Panc1 (cell line): ENCODE results near the gene ART1. TPM values are rescaled to one million over a fixed set of nuclear protein-coding genes. Genes with fewer than 3 reads are reported as not detected.

Source experiments
- ATAC-seq: fragments of 200-7000 bp; cut with Tn5 transposase; 2 replicates; pipeline ENCODE4 v1.9.1; 2020; ENCODE audit warnings: mild to moderate bottlenecking, moderate library complexity
- BruUV-seq: library from RNA; stranded (reverse); fragments of 400-500 nt; replicated peaks from 2 replicates; lab custom pipeline; 2021; lab: Mats Ljungman, UMichigan
- CTCF ChIA-PET: fragments of 300-600 bp; sonication (Branson Sonifier 250); formaldehyde crosslinking; loops from one replicate; lab custom pipeline; 2022; ENCODE audit warnings: antibody characterized with exemption; lab: Charles Lee
- POLR2A ChIA-PET: fragments of 300-600 bp; sonication (Branson Sonifier 250); formaldehyde crosslinking; loops from one replicate; lab custom pipeline; 2022; ENCODE audit warnings: antibody characterized with exemption; lab: Charles Lee
- DNase-seq: peaks from one replicate; pipeline ENCODE4 v3.0.0-alpha.2; 2010; ENCODE audit warnings: low read depth, low spot score
- H3K27ac ChIP-seq: 2 replicates; pipeline ENCODE4 v1.5.1; 2011; ENCODE audit warnings: mild to moderate bottlenecking, low read length, inconsistent platforms
- H3K27me3 ChIP-seq: fragments of 200-500 bp; sonication (Bioruptor generic); 2 replicates; pipeline ENCODE4 v1.6.0; 2014; ENCODE audit warnings: low read length, inconsistent platforms; ENCODE audit not compliant: control insufficient read depth, insufficient read depth
- H3K36me3 ChIP-seq: fragments of 200-500 bp; sonication (Bioruptor generic); 2 replicates; pipeline ENCODE4 v1.5.1; 2014; ENCODE audit warnings: inconsistent platforms, mild to moderate bottlenecking, low read length, moderate library complexity; ENCODE audit not compliant: control insufficient read depth, insufficient read depth
- H3K4me1 ChIP-seq: 2 replicates; pipeline ENCODE4 v1.5.1; 2011; ENCODE audit warnings: inconsistent platforms, mild to moderate bottlenecking, low read length, moderate library complexity; ENCODE audit not compliant: control insufficient read depth, insufficient read depth
- H3K4me3 ChIP-seq, 2 experiments: 2 replicates each; pipeline ENCODE4 v1.5.1; 2011 to 2012; ENCODE audit warnings: low read depth in 2 of 2, low read length in 2 of 2, mild to moderate bottlenecking in 2 of 2, inconsistent platforms in 1 of 2, moderate library complexity in 1 of 2
- H3K9me3 ChIP-seq: fragments of 200-500 bp; sonication (Bioruptor generic); 2 replicates; pipeline ENCODE4 v1.5.1; 2014; ENCODE audit warnings: low read depth, mild to moderate bottlenecking, inconsistent platforms, low read length, moderate library complexity; ENCODE audit not compliant: control insufficient read depth, insufficient read depth
- POLR2AphosphoS5 ChIP-seq: IDR thresholded peaks from 2 replicates; pipeline ENCODE4 v1.6.1; 2012; ENCODE audit warnings: mild to moderate bottlenecking, low read depth, low read length, moderate library complexity
- SIN3A ChIP-seq: IDR thresholded peaks from 2 replicates; pipeline ENCODE4 v1.6.1; 2012; ENCODE audit warnings: low read depth, mild to moderate bottlenecking, low read length, moderate library complexity, borderline replicate concordance; ENCODE audit not compliant: insufficient read depth
- TCF7L2 ChIP-seq: IDR thresholded peaks from 2 replicates; pipeline ENCODE4 v1.6.1; 2011; ENCODE audit warnings: mild to moderate bottlenecking, low read depth, low read length, inconsistent platforms
- in situ Hi-C: cut with HindIII; loops from 2 replicates; pipeline ENCODE4 v1.10.0; 2016; ENCODE audit warnings: low sequenced_read_pairs, low pct_unique_long_range_greater_than_20kb
- intact Hi-C: fragments of 100-400 bp; cut with micrococcal nuclease; formaldehyde crosslinking; loops from one replicate; pipeline ENCODE4 v1.10.0; 2022; ENCODE audit not compliant: unreplicated experiment
- total RNA-seq: library from RNA; stranded (reverse); gene quantifications from one replicate; pipeline ENCODE4 v1.2.1, GENCODE V29; 2021; ENCODE audit not compliant: unreplicated experiment
- TF ChIP-seq, protein P1 (sequence below): fragments of 450-650 bp; IDR thresholded peaks from 2 replicates; pipeline ENCODE4 v1.5.1; 2017; ENCODE audit warnings: mild to moderate bottlenecking
- TF ChIP-seq, protein P2 (sequence below), 2 experiments: IDR thresholded peaks; 2 replicates each; pipeline ENCODE4 v1.6.1; 2011 to 2012; ENCODE audit warnings: low read depth in 2 of 2, control low read depth in 1 of 2, low read length in 1 of 2, mild to moderate bottlenecking in 1 of 2, moderate library complexity in 1 of 2; ENCODE audit not compliant: insufficient read depth in 1 of 2

Gene ART1
- total RNA-seq, 1 experiment from 2014 or later = not detected

DNA sequence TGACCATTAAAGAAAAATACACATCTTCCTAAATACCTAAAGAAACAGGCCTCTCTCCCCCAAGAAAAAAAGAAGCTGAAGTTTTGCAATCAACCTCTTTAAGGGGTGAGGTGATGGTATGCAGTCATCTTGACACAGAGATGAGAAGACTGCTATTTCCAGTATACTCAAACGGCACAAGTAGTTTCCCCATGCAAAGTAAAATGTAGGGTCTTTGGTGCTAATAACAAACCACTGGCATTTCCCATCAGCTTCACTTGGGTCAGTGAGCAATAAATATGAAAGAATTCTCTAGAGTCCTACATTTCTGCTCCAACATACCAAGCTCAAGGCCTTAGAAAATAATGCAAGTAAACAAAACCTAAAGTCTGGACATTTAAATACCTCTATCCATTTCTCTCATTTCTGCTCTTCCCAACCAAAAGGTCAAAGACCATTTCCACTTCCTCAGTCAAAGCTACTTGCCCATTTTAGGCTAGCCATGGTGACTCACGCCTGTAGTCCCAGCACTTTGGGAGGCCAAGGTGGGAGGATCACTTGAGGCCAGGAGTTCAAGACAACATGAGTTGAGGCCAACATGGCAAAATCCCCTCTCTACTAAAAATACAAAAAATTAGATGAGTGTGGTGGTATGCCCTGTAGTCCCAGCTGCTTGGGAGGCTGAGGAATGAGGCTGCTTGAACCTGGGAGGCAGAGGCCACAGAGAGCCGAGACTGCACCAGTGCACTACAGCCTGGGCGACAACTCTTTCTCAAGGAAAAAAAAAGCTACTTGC, 65.7 kb downstream of the ART1 start:
- no TSS peak for BruUV-seq
- peaks cover 75% of the 10 kb centered on the region for H3K36me3 ChIP-seq
- DNase-seq (no peak), ATAC-seq (no peak)
- no peak overlapping the region for H3K4me3 ChIP-seq
- TF ChIP-seq TCF7L2 = no peak
- TF ChIP-seq POLR2AphosphoS5 = no peak
- TF ChIP-seq SIN3A = no peak
- TF ChIP-seq, protein P1, sequence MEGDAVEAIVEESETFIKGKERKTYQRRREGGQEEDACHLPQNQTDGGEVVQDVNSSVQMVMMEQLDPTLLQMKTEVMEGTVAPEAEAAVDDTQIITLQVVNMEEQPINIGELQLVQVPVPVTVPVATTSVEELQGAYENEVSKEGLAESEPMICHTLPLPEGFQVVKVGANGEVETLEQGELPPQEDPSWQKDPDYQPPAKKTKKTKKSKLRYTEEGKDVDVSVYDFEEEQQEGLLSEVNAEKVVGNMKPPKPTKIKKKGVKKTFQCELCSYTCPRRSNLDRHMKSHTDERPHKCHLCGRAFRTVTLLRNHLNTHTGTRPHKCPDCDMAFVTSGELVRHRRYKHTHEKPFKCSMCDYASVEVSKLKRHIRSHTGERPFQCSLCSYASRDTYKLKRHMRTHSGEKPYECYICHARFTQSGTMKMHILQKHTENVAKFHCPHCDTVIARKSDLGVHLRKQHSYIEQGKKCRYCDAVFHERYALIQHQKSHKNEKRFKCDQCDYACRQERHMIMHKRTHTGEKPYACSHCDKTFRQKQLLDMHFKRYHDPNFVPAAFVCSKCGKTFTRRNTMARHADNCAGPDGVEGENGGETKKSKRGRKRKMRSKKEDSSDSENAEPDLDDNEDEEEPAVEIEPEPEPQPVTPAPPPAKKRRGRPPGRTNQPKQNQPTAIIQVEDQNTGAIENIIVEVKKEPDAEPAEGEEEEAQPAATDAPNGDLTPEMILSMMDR = no peak
- TF ChIP-seq, protein P2, sequence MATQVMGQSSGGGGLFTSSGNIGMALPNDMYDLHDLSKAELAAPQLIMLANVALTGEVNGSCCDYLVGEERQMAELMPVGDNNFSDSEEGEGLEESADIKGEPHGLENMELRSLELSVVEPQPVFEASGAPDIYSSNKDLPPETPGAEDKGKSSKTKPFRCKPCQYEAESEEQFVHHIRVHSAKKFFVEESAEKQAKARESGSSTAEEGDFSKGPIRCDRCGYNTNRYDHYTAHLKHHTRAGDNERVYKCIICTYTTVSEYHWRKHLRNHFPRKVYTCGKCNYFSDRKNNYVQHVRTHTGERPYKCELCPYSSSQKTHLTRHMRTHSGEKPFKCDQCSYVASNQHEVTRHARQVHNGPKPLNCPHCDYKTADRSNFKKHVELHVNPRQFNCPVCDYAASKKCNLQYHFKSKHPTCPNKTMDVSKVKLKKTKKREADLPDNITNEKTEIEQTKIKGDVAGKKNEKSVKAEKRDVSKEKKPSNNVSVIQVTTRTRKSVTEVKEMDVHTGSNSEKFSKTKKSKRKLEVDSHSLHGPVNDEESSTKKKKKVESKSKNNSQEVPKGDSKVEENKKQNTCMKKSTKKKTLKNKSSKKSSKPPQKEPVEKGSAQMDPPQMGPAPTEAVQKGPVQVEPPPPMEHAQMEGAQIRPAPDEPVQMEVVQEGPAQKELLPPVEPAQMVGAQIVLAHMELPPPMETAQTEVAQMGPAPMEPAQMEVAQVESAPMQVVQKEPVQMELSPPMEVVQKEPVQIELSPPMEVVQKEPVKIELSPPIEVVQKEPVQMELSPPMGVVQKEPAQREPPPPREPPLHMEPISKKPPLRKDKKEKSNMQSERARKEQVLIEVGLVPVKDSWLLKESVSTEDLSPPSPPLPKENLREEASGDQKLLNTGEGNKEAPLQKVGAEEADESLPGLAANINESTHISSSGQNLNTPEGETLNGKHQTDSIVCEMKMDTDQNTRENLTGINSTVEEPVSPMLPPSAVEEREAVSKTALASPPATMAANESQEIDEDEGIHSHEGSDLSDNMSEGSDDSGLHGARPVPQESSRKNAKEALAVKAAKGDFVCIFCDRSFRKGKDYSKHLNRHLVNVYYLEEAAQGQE (IDR thresholded peaks at IDR 0.05; ENCODE audit: insufficient read depth in 1 of 2, low read depth in 2 of 2, low read length in 1 of 2) = no peak
- H3K27me3 ChIP-seq = no peaks in the 10 kb centered on the region
- POLR2A ChIA-PET = no interaction called here
- intact Hi-C loops = loop anchor here (5.0 kb wide), 1 partner anchor 62 kb away; no protein-coding TSS in a partner anchor
- H3K27ac ChIP-seq = no peak overlapping the region
- no peaks in the 10 kb centered on the region for H3K9me3 ChIP-seq
- CTCF ChIA-PET = interaction anchor here (1.1 kb wide), 1 partner anchor 14 kb away, joined by 3 read pairs; no protein-coding TSS in a partner anchor
- in situ Hi-C loops = loop anchor here (10.0 kb wide), 1 partner anchor 54 kb away; no protein-coding TSS in a partner anchor
- no peaks in the 10 kb centered on the region for H3K4me1 ChIP-seq

DNA sequence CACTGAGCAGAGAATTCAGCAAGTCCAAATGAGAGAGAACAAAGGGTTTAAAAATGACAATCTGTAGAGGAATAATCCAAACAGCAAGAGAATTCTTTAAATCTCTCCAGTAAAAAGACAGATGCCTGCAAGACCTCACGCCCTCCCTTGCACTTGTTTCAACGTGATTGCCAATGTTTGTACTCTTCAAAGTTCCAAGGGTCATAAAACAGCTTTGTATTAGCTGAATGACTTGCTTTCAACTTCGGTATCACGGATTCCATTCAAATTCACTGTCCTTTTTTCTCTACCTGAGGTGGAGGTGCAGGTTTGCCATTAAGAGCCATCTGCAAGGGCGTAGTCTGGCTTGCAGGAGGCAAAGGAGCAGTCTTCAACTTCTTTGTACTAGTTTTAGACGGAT, 67.3 kb downstream of the ART1 start:
- H3K27me3 ChIP-seq = no peaks in the 10 kb centered on the region
- H3K9me3 ChIP-seq = no peaks in the 10 kb centered on the region
- TF ChIP-seq POLR2AphosphoS5 (no peak), SIN3A (no peak), TCF7L2 (no peak)
- TF ChIP-seq, protein P1 = no peak
- TF ChIP-seq, protein P2 (IDR thresholded peaks at IDR 0.05; ENCODE audit: insufficient read depth in 1 of 2, low read depth in 2 of 2, low read length in 1 of 2) = no peak
- POLR2A ChIA-PET = no interaction called here
- BruUV-seq = no TSS peak
- peaks cover 76% of the 10 kb centered on the region for H3K36me3 ChIP-seq
- no peak overlapping the region for H3K27ac ChIP-seq
- ATAC-seq (no peak), DNase-seq (no peak)
- in situ Hi-C loops = loop anchor here (10.0 kb wide), 1 partner anchor 53 kb away; no protein-coding TSS in a partner anchor
- no peaks in the 10 kb centered on the region for H3K4me1 ChIP-seq
- intact Hi-C loops = loop anchor here (5.0 kb wide), 1 partner anchor 60 kb away; no protein-coding TSS in a partner anchor
- H3K4me3 ChIP-seq = no peak overlapping the region
- CTCF ChIA-PET = no interaction called here
